Diencephalon (tissue), 1 donor: Measurements from ENCODE around the gene ARMC5. TPM values are rescaled to one million over a fixed set of nuclear protein-coding genes. Genes with fewer than 3 reads are reported as not detected.

Experiments used
- total RNA-seq: library from RNA; depleted of rRNA; stranded (reverse); fragments of >200 nt; gene quantifications from one replicate; pipeline ENCODE4 v1.2.3, GENCODE V29; 2014

Gene ARMC5
- 12.7 TPM for total RNA-seq

GRCh38 chr16:31458844-31459686 is at the start of gene ARMC5:
TSS of gene ARMC5 (plus strand) at chr16:31459501. CDS start at chr16:31459525, 24 bp downstream.

GRCh38 chr16:31428279-31428597 is 31.1 kb upstream of the ARMC5 start, which contains the start of gene COX6A2:
TSS of gene COX6A2 (minus strand) at chr16:31428360. CDS start at chr16:31428325, 35 bp downstream.

GRCh38 chr16:31471875-31472708 is 12.8 kb downstream of the ARMC5 start, which contains the start of gene TGFB1I1:
TSS of gene TGFB1I1 (plus strand) at chr16:31472152. CDS start at chr16:31472189, 37 bp downstream.

GRCh38 chr16:31483081-31483480 is 23.8 kb downstream of the ARMC5 start, which contains the start of gene SLC5A2:
TSS of gene SLC5A2 (plus strand) at chr16:31483123. CDS start at chr16:31483137, 14 bp downstream.

GRCh38 chr16:31507929-31508705 is 48.8 kb downstream of the ARMC5 start, which contains the start of gene RUSF1:
TSS of gene RUSF1 (minus strand) at chr16:31508391. CDS start at chr16:31508373, 18 bp downstream.

Other genes with a start within 250 kb of the ARMC5 start
- gene TRIM72, start 245.4 kb upstream of the ARMC5 start, total RNA-seq = 0.69 TPM
- 0.92 TPM for gene PYDC1, start 242.4 kb upstream of the ARMC5 start, total RNA-seq
- 4.6 TPM for gene ITGAM, start 199.5 kb upstream of the ARMC5 start, total RNA-seq
- 3.0 TPM for gene ITGAX, start 104.3 kb upstream of the ARMC5 start, total RNA-seq
- gene ITGAD, start 66.2 kb upstream of the ARMC5 start, total RNA-seq = not detected
- not detected for gene COX6A2, start 31.1 kb upstream of the ARMC5 start, total RNA-seq
- 2.5 TPM for gene ZNF843, start 16.7 kb upstream of the ARMC5 start, total RNA-seq
- 3.0 TPM for gene TGFB1I1, start 12.7 kb downstream of the ARMC5 start, total RNA-seq
- gene SLC5A2, start 23.6 kb downstream of the ARMC5 start, total RNA-seq = 2.1 TPM
- gene RUSF1, start 48.9 kb downstream of the ARMC5 start, total RNA-seq = 39.4 TPM
- gene AHSP, start 68.4 kb downstream of the ARMC5 start, total RNA-seq = 24.9 TPM